ENCODE data around the gene DST.

DST gene

GRCh38 chr6:56537223-56537770 is 105.4 kb downstream of the DST start:
- no peak overlapping the region for H3K4me3 ChIP-seq (replicated peaks in 1 of 2; ENCODE audit: low read depth in 2 of 2, low read length in 2 of 2)
- DNase-seq (ENCODE audit: low read depth in 2 of 2), result no peak
- no peak for TF ChIP-seq CTCF (IDR thresholded peaks at IDR 0.05; ENCODE audit: low read depth, low read length)

GRCh38 chr6:56536536-56536935 is 106.2 kb downstream of the DST start:
- peak in 1 of 2 donors; percentile 40 for DNase-seq (ENCODE audit: low read depth in 2 of 2)
- no peak overlapping the region for H3K4me3 ChIP-seq (replicated peaks in 1 of 2; ENCODE audit: low read depth in 2 of 2, low read length in 2 of 2)
- TF ChIP-seq CTCF (IDR thresholded peaks at IDR 0.05; ENCODE audit: low read depth, low read length), result no peak

- no peak for TF ChIP-seq CTCF (IDR thresholded peaks at IDR 0.05; ENCODE audit: low read depth, low read length)
- no peak overlapping the region for H3K4me3 ChIP-seq (replicated peaks in 1 of 2; ENCODE audit: low read depth in 2 of 2, low read length in 2 of 2)
- no peak for DNase-seq (ENCODE audit: low read depth in 2 of 2)
Observed at GRCh38 chr6:56535626-56536025, 107.1 kb downstream of the DST start.

GRCh38 chr6:56534680-56535419 is 107.8 kb downstream of the DST start:
- H3K4me3 ChIP-seq (replicated peaks in 1 of 2; ENCODE audit: low read depth in 2 of 2, low read length in 2 of 2), result no peak overlapping the region
- DNase-seq (ENCODE audit: low read depth in 2 of 2), result no peak
- no peak for TF ChIP-seq CTCF (IDR thresholded peaks at IDR 0.05; ENCODE audit: low read depth, low read length)

- TF ChIP-seq CTCF (IDR thresholded peaks at IDR 0.05; ENCODE audit: low read depth, low read length), result no peak
- DNase-seq (ENCODE audit: low read depth in 2 of 2), result no peak
- H3K4me3 ChIP-seq (replicated peaks in 1 of 2; ENCODE audit: low read depth in 2 of 2, low read length in 2 of 2), result no peak overlapping the region
Observed at GRCh38 chr6:56532766-56533551, 109.7 kb downstream of the DST start.

- no peak for DNase-seq (ENCODE audit: low read depth in 2 of 2)
- no peak overlapping the region for H3K4me3 ChIP-seq (replicated peaks in 1 of 2; ENCODE audit: low read depth in 2 of 2, low read length in 2 of 2)
- TF ChIP-seq CTCF (IDR thresholded peaks at IDR 0.05; ENCODE audit: low read depth, low read length), result no peak
Observed at GRCh38 chr6:56531839-56532595, 110.7 kb downstream of the DST start.

Measured in cardiac fibroblast (primary cell).